ENCODE results near the gene CMSS1.

Gene CMSS1

GRCh38 chr3:100141586-100141985, 323.9 kb downstream of the CMSS1 start:
- no peak for DNase-seq (ENCODE audit: low read depth in 2 of 2)

DNA sequence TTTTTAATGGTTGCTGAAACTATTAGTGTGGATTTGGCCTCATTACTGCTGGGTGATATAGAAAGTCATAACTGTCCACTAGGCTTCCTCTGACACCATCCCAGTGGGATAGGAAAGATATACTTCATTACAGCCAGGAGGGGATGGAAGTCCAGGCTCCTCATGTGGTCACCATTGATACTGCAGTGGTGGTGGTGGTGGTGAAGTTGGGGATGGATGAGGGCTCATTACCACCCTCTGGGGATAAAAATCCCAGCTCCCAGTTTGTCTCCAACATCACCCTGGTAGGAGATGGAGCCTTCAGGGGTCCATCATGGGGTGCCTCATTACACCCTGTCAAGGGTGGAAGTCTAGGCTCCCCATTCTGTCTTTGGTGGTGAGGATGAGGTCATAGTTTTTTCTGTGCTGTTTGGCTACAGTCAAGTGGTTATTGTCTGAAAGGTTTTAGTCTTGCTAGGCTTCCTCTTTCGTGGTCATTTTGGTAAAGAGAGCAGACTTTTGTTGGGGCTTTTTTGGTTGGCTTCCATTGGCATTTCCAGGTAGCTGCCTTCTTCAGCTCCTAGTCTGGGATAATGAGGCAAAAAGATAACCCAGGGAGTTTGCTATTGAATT, 326.7 kb downstream of the CMSS1 start:
- no peak for DNase-seq (ENCODE audit: low read depth in 2 of 2)

DNA sequence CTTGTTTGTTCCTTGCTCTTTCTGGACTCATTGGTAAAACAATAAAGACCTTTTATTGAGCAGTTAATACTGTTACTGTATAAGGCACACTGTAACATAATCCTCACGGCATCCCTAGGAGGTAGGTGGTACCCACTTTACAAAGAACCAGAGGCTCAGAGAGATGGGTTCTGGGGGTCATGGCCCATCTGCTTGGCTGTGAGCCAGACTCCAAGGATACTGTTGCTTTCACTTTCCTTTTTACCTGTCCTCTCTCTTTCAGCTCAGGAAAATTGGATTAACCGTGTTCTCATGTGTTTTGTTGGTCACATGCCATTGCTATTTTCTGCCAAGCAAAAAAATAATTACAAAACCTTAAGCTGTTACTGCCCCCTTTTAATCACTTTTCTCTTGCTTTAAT, 331.5 kb downstream of the CMSS1 start:
- no peak for DNase-seq (ENCODE audit: low read depth in 2 of 2)

DNA sequence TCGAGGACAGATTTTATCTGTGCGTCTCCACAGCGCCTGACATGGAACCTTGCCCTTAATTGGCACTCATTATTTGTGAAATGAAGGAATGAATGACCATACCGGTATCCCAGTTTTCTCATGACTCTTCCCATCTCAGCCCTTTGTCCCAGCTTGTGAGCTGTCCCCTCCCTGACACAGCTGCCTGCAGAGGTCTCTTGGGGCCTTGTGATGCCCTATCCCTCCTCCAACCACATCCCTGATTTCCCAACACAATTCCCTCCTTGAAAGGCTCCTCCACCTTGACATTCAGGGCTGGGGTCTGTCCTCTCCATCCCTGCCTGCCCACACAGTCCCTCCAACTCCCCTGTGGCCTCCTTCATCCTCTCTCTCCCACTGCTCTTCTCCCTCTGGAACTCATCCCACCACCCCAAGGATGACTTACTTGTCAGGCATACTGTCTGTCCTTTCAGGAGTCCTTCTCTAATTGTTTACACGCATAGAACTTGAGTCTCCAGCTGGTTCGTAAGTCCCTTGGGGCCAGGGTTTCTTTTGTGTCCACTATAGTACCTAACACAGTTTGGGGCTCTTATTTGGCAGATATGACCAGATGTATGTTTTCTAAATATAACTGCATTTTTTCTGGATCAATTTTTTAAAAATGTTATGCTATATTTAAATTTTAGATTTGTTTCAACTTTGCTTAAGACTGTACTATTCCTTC, 332.2 kb downstream of the CMSS1 start:
- DNase-seq (ENCODE audit: low read depth in 2 of 2) = no peak

GRCh38 chr3:100150473-100150872, 332.8 kb downstream of the CMSS1 start:
- DNase-seq (ENCODE audit: low read depth in 2 of 2) = no peak

- DNase-seq (ENCODE audit: low read depth in 2 of 2) = no peak
Observed at GRCh38 chr3:100151024-100151707, 333.5 kb downstream of the CMSS1 start.

DNA sequence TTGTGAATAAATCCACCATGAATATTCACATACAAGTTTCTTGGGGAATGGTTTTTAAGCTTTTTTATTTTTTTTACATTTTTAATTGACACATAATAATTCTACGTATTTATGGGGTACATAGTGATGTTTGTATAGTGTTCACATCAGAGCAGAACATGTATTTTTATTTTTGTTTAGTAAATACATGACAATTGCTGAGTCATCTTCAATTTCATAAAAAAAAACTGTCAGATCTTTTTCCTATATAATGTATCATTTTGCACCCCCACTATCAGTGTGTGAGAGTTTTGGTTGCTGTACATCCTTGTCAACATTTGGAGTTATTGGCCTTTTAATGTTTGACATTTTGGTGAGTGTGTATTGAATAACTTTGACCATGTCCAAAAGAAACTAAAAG, 336.5 kb downstream of the CMSS1 start:
- no peak for DNase-seq (ENCODE audit: low read depth in 2 of 2)

DNA sequence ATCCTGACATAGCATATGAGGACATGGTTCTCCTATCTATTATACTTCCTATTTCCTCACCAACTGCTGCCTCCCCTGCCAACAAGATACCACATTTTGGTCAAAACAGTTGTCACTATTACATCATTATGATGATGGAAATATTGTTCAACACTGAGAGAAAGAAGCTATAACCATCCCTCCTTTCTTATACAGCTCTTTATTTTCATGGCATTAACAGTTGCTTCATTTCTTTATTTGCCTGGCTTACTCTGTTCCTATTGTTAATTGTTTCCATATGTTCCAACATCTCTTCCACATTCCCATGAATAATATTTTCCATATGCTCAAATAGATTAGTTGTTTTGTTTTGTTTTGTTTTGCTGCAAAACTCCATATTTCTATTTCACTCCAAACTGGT, 337.5 kb downstream of the CMSS1 start:
- DNase-seq (ENCODE audit: low read depth in 2 of 2) = no peak

DNA sequence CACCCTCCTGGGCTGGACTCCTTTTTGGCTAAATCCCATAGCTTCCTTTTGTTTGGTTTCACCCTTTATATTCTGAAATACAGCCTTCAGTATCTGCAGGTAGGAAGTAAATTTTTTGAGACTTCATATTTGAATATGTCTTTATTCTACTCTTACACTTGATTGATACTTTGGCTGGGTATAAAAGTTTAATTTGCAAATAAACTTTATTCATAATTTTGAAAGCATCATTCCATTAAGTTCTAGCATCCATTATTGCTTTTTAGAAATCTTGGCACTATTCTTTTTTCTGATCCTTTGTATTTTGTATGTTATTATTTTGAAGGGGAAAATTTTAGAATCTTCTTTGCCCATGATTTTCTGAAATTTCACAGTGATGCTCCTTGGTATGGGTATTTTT, 337.9 kb downstream of the CMSS1 start:
- DNase-seq (ENCODE audit: low read depth in 2 of 2) = no peak

- no peak for DNase-seq (ENCODE audit: low read depth in 2 of 2)
Observed at GRCh38 chr3:100157685-100158084, 340.0 kb downstream of the CMSS1 start.

DNA sequence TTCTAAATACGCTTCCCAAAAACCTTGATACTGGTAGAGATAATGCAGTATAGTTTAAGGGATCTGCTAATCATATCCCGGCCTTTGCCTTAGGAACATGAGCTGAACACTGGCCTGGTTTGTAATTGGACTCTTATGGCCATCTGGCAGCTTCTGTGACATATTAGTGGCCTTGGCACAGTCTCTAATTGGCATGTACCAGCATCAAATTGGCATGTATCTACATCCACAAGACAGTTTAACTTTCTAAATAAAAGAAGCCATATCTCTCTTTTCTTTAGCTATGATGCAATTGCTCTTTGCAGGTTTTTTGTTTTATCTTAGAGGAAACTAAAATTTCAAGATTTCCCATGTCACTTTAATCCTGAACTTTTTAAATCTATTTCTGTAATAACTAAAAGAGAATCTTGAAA, 341.3 kb downstream of the CMSS1 start:
- DNase-seq (ENCODE audit: low read depth in 2 of 2) = no peak

DNA sequence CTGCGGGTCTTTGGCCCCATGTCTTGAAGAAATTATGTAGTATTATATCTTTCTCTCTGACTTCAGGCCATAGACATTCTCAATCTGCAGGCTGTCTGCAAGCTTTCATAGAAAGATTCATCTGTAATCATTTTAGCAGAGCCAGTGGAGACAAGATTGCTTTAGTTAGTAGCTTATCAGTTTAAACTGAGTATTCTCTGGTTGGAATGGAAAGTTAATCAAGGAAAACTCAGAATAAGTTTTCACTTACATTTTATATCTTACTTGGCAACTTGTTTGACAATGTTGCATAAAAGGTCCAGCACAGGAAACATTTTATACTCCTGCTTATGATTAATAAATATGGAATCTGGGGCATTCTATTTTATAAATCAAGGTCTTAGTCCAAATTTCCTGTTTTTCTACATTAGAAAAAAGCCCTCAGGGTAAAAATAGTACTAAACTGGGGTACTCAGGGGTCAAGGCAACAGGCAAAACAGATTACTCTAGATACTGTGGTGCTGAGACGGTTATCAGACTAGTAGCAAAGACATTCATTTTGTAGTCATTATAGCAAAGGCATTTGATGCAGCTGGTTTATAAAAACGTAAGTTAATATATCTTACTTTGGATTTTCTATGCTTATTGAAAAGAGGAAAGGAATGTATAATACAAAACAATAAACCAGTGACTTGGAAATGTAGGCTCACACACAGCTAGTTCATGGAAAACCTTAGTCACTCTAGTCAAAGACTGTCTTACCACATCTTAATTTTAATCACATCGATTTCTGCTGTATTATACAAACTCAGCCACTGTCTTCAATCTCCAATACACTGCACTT, 341.9 kb downstream of the CMSS1 start:
- no peak for DNase-seq (ENCODE audit: low read depth in 2 of 2)

DNA sequence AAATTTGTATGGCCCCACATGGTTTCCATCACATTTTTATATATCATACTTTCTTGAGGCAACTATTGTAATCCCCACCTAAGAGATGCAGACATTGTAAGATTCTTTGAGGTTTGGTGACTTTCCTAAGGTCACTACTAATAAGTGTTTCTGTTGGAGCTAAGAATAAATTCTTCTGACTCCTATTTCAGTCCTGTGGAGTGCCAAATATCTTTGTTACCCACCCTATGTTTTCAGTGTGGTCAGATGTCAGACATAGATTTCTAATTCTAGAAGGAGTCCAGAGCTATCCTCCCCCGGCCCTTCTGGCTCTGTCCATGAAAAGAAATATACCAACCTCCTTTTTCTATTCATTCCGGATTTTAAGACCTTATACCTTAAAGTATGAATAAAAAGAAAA, 342.9 kb downstream of the CMSS1 start:
- DNase-seq (ENCODE audit: low read depth in 2 of 2) = no peak

DNA sequence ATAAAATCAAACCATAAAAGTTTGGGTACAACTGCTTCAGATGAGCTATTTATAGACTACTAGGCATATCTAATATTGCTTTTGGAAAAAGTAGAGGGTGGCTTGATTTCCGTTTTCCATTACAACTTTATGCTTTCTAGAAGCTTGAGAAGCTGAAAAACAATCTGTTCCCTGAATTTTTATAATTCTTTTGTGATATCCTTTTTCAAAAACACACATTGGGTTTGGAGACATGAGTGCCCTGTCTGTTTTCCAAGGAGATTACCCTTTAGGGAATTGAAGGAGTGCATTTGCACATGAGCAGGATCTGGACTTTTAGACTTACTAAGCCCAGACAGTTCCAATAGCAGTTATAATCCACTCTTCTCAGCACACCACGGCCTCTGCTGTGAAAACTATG, 346.1 kb downstream of the CMSS1 start:
- DNase-seq (ENCODE audit: low read depth in 2 of 2) = no peak

- no peak for DNase-seq (ENCODE audit: low read depth in 2 of 2)
Observed at GRCh38 chr3:100164743-100165142, 347.1 kb downstream of the CMSS1 start.

- DNase-seq (ENCODE audit: low read depth in 2 of 2) = no peak
Observed at GRCh38 chr3:100165926-100166550, 348.4 kb downstream of the CMSS1 start.

DNA sequence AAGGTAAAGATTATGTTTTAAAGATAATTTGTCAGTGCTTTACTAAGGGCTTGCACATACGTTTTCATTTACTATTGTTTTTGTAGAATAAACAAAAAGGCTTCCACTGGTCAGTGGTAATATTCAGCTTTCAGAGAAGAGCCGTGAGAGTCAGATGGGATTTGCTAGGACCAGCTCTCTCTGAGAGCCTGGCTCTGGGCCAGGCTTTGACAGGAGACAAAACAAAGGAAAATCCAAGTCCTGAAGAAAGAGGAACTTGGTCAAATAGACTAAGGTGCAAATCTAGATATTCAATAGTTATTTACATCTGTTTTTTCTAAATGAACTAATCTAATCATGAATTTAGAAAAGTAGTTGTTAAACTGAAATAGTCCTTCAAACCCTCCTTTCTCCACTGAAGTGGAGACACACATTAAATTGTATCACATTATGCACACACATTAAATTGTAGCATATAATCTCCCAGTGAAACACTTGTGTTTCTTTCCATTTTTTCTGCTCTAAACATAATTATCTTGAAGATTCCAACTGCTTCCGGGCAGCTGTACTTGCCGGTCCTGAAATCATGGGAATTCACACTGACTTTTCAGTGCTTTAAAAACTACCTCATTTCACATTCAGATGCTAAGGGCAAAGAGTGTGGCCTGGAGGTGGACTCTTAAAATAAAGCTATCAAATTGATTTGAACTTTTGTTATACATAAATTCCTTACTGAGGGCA, 351.7 kb downstream of the CMSS1 start:
- DNase-seq (ENCODE audit: low read depth in 2 of 2) = no peak

GRCh38 chr3:100170486-100170885, 352.8 kb downstream of the CMSS1 start:
- no peak for DNase-seq (ENCODE audit: low read depth in 2 of 2)

- DNase-seq (ENCODE audit: low read depth in 2 of 2) = no peak
Observed at GRCh38 chr3:100171211-100171914, 353.7 kb downstream of the CMSS1 start.

DNA sequence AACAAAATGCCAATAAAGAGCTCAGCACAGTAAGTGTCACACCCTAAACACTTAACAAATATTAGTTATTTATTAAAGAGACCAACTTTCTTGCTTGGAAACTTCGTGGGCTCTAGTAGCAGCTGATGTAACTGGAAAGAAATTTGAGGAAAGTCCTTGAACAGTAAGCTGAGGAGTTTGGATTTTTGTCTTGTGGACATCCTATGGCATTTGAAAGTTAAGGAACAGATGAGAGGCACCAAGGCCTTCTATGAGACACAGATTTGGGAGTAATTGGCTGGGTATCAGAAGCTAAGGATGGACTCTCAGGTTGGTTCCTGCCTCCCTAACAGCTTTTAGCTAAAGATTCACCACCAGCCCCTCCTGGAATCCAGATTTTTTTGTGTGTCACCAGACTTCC, 356.3 kb downstream of the CMSS1 start:
- DNase-seq (ENCODE audit: low read depth in 2 of 2) = no peak
